Mucosa of gallbladder (tissue), 1 donor: Measurements from ENCODE around the gene MANSC1. TPM values are rescaled to one million over a fixed set of nuclear protein-coding genes. Genes with fewer than 3 reads are reported as not detected.
A peak's percentile ranks its signal among the peaks of the same experiment; 100 is the strongest.

ENCODE experiments used
- DNase-seq: peaks from one replicate; pipeline ENCODE4 v3.0.0-alpha.2; 2020; ENCODE audit warnings: low spot score
- total RNA-seq: library from RNA; stranded (reverse); gene quantifications from one replicate; pipeline ENCODE4 v1.2.1, GENCODE V29; 2021
- donor health status: DM: no; HTN: no; CAD: no.

The MANSC1 gene
- 66.7 TPM for total RNA-seq

- peak; percentile 65 for DNase-seq
Measured at GRCh38 chr12:12349711-12350665, at the start of gene MANSC1. Gene MANSC1 (minus strand): TSS chr12:12350242. CDS start chr12:12343314, 6,928 bp downstream.

GRCh38 chr12:12399161-12399560, 49.1 kb upstream of the MANSC1 start:
- no peak for DNase-seq

GRCh38 chr12:12398026-12398859, 48.2 kb upstream of the MANSC1 start:
- peak; percentile 53 for DNase-seq

- no peak for DNase-seq
Measured at GRCh38 chr12:12397184-12397583, 47.1 kb upstream of the MANSC1 start.

GRCh38 chr12:12396694-12397093, 46.7 kb upstream of the MANSC1 start:
- DNase-seq = no peak

GRCh38 chr12:12393171-12393570, 43.1 kb upstream of the MANSC1 start:
- no peak for DNase-seq

GRCh38 chr12:12392413-12392812, 42.4 kb upstream of the MANSC1 start:
- DNase-seq = no peak

- DNase-seq = no peak
Measured at GRCh38 chr12:12387501-12387900, 37.5 kb upstream of the MANSC1 start.

GRCh38 chr12:12384571-12385340, 34.7 kb upstream of the MANSC1 start:
- no peak for DNase-seq

- no peak for DNase-seq
Measured at GRCh38 chr12:12381982-12382381, 31.9 kb upstream of the MANSC1 start.

GRCh38 chr12:12380949-12381593, 31.0 kb upstream of the MANSC1 start:
- DNase-seq = no peak

- DNase-seq = no peak
Measured at GRCh38 chr12:12379831-12380730, 30.0 kb upstream of the MANSC1 start.

- DNase-seq = no peak
Measured at GRCh38 chr12:12378616-12379015, 28.6 kb upstream of the MANSC1 start.

- no peak for DNase-seq
Measured at GRCh38 chr12:12376646-12377448, 26.8 kb upstream of the MANSC1 start.

GRCh38 chr12:12372946-12373722, 23.1 kb upstream of the MANSC1 start:
- DNase-seq = no peak

GRCh38 chr12:12367482-12367998, 17.5 kb upstream of the MANSC1 start:
- DNase-seq = no peak

- no peak for DNase-seq
Measured at GRCh38 chr12:12366701-12367481, 16.8 kb upstream of the MANSC1 start.
